SK-N-SH (cell line): ENCODE results near the gene LENG1. TPM values are rescaled to one million over a fixed set of nuclear protein-coding genes. Genes with fewer than 3 reads are reported as not detected.

Source experiments
- CTCF ChIA-PET: fragments of 300-600, 350-600 bp; formaldehyde crosslinking; extraction: SDS; loops from one replicate; lab custom pipeline; 2021; lab: Yijun Ruan, JAX
- POLR2A ChIA-PET: fragments of 350-600 bp; sonication (Branson Sonifier 250); formaldehyde crosslinking; extraction: SDS; loops from one replicate; lab custom pipeline; 2020; ENCODE audit warnings: antibody characterized with exemption, inconsistent platforms; lab: Yijun Ruan, JAX
- DNase-seq: peaks from one replicate; pipeline ENCODE4 v3.0.0; 2012
- H2AFZ ChIP-seq: fragments of 200-600 bp; sonication (generic); 2 replicates; pipeline ENCODE4 v1.8.1; 2016; ENCODE audit warnings: antibody characterized with exemption, mild to moderate bottlenecking, low read depth
- H3F3A ChIP-seq: fragments of 200-600 bp; sonication (generic); replicated peaks from 2 replicates; pipeline ENCODE3; 2016; ENCODE audit warnings: antibody characterized with exemption, mild to moderate bottlenecking; ENCODE audit not compliant: insufficient read depth
- H3K27ac ChIP-seq, 2 experiments: fragments of 200-500 bp in 1 of 2; fragments of 200-600 bp in 1 of 2; sonication (Bioruptor generic) in 1 of 2; sonication (generic), shearing (Covaris generic) in 1 of 2; 2 replicates each; pipeline versions ENCODE4 v1.5.1 to v1.6.1; 2014 to 2016; ENCODE audit warnings: low read depth in 2 of 2, inconsistent platforms in 1 of 2, low read length in 1 of 2, mild to moderate bottlenecking in 1 of 2, mixed read lengths in 1 of 2
- H3K27me3 ChIP-seq: fragments of 200-600 bp; sonication (generic), shearing (Covaris generic); 2 replicates; pipeline ENCODE4 v1.6.1; 2016; ENCODE audit warnings: mixed run types; ENCODE audit not compliant: insufficient read depth
- H3K36me3 ChIP-seq, 2 experiments: fragments of 200-500 bp in 1 of 2; fragments of 200-600 bp in 1 of 2; sonication (Bioruptor generic) in 1 of 2; sonication (generic) in 1 of 2; replicated peaks in 1 of 2; 2 replicates each; pipeline versions ENCODE3 to v1.5.1; 2014 to 2016; ENCODE audit warnings: low read length in 1 of 2, mild to moderate bottlenecking in 1 of 2; ENCODE audit not compliant: insufficient read depth in 2 of 2, control insufficient read depth in 1 of 2
- H3K4me1 ChIP-seq, 2 experiments: fragments of 200-500 bp in 1 of 2; fragments of 200-600 bp in 1 of 2; sonication (Bioruptor generic) in 1 of 2; sonication (generic), shearing (Covaris generic) in 1 of 2; 2 replicates each; pipeline versions ENCODE4 v1.5.1 to v1.6.1; 2014 to 2016; ENCODE audit warnings: low read depth in 1 of 2, low read length in 1 of 2, mixed run types in 1 of 2; ENCODE audit not compliant: insufficient read depth in 2 of 2, control insufficient read depth in 1 of 2
- H3K4me2 ChIP-seq: fragments of 200-600 bp; sonication (generic), shearing (Covaris generic); 2 replicates; pipeline ENCODE4 v1.6.1; 2017; ENCODE audit warnings: mixed run types
- H3K4me3 ChIP-seq, 2 experiments: fragments of 200-500 bp in 1 of 2; fragments of 200-600 bp in 1 of 2; sonication (Bioruptor generic) in 1 of 2; sonication (generic), shearing (Covaris generic) in 1 of 2; 2 replicates each; pipeline versions ENCODE4 v1.5.1 to v1.8.1; 2014 to 2016; ENCODE audit warnings: low read depth in 2 of 2, inconsistent platforms in 1 of 2, low read length in 1 of 2, mild to moderate bottlenecking in 1 of 2, mixed read lengths in 1 of 2, moderate library complexity in 1 of 2
- H3K79me2 ChIP-seq: fragments of 200-600 bp; sonication (generic); 2 replicates; pipeline ENCODE4 v1.8.1; 2017; ENCODE audit warnings: mild to moderate bottlenecking; ENCODE audit not compliant: insufficient read depth
- H3K9ac ChIP-seq: fragments of 200-600 bp; sonication (generic); 2 replicates; pipeline ENCODE4 v1.6.1; 2017; ENCODE audit warnings: mixed run types
- H3K9me2 ChIP-seq: fragments of 200-600 bp; sonication (generic); 2 replicates; pipeline ENCODE4 v1.6.1; 2017; ENCODE audit warnings: mixed run types
- H3K9me3 ChIP-seq: fragments of 200-600 bp; sonication (generic); 2 replicates; pipeline ENCODE4 v1.6.1; 2017; ENCODE audit warnings: mixed run types, mild to moderate bottlenecking, moderate library complexity
- H4K20me1 ChIP-seq: fragments of 200-600 bp; sonication (generic); 2 replicates; pipeline ENCODE4 v1.6.1; 2017; ENCODE audit warnings: mild to moderate bottlenecking, mixed run types; ENCODE audit not compliant: insufficient read depth
- CHD2 ChIP-seq: fragments of 150-350 bp; IDR thresholded peaks from 2 replicates; pipeline ENCODE4 v1.6.1; 2018; ENCODE audit warnings: low read length; ENCODE audit not compliant: partially characterized antibody
- EP300 ChIP-seq, 2 experiments: IDR thresholded peaks; 2 replicates each; pipeline versions ENCODE4 v1.4.0 to v1.6.1; 2012; ENCODE audit warnings: borderline replicate concordance in 1 of 2, low read depth in 1 of 2, low read length in 1 of 2
- FOXM1 ChIP-seq: IDR thresholded peaks from 2 replicates; pipeline ENCODE4 v1.4.0; 2012; ENCODE audit warnings: low read depth, mild to moderate bottlenecking
- GABPA ChIP-seq: IDR thresholded peaks from 2 replicates; pipeline ENCODE4 v1.4.0; 2012; ENCODE audit warnings: low read depth, mild to moderate bottlenecking
- GATA2 ChIP-seq: sonication (generic); formaldehyde crosslinking; IDR thresholded peaks from 2 replicates; pipeline ENCODE4 v1.5.0; 2020; ENCODE audit warnings: mild to moderate bottlenecking, missing genetic modification reagents
- JUND ChIP-seq: IDR thresholded peaks from 2 replicates; pipeline ENCODE4 v1.4.0; 2012
- NFIC ChIP-seq: IDR thresholded peaks from 2 replicates; pipeline ENCODE4 v1.4.0; 2012; ENCODE audit warnings: borderline replicate concordance
- POLR2AphosphoS5 ChIP-seq: IDR thresholded peaks from 2 replicates; pipeline ENCODE4 v1.6.1; 2012; ENCODE audit warnings: low read depth, low read length
- RAD21 ChIP-seq: IDR thresholded peaks from 2 replicates; pipeline ENCODE4 v1.6.1; 2012; ENCODE audit warnings: mild to moderate bottlenecking, low read length
- RCOR1 ChIP-seq: fragments of 150-350 bp; IDR thresholded peaks from 2 replicates; pipeline ENCODE4 v1.6.1; 2017; ENCODE audit warnings: antibody characterized with exemption, low read length
- SMC3 ChIP-seq: IDR thresholded peaks from 2 replicates; pipeline ENCODE4 v1.6.1; 2012; ENCODE audit warnings: low read depth, low read length, improper control_type of control experiment
- TAF1 ChIP-seq: IDR thresholded peaks from 2 replicates; pipeline ENCODE4 v1.6.1; 2012; ENCODE audit warnings: low read depth, mild to moderate bottlenecking, low read length, moderate library complexity, borderline replicate concordance
- TCF12 ChIP-seq: IDR thresholded peaks from 2 replicates; pipeline ENCODE4 v1.4.0; 2012
- TEAD4 ChIP-seq: IDR thresholded peaks from 2 replicates; pipeline ENCODE4 v1.4.0; 2012; ENCODE audit warnings: mild to moderate bottlenecking, borderline replicate concordance; ENCODE audit not compliant: insufficient read depth
- WGBS: methylation state at CpG from one replicate; pipeline ENCODE4 v1.1.6; 2017; ENCODE audit warnings: low lambda C conversion rate; 5-methylcytosine and 5-hydroxymethylcytosine counted together
- polyA plus RNA-seq, 3 experiments: library from polyadenylated mRNA; depleted of rRNA; stranded (reverse); fragments of >200 nt; gene quantifications; 2 replicates each; pipeline ENCODE4 v1.2.3, GENCODE V29; 2012
- TF ChIP-seq, protein P1 (sequence below): IDR thresholded peaks from 2 replicates; pipeline ENCODE4 v1.6.1; 2012; ENCODE audit warnings: mild to moderate bottlenecking, low read depth, low read length, moderate library complexity
- TF ChIP-seq, protein P2 (sequence below): fragments of 150-350 bp; IDR thresholded peaks from 2 replicates; pipeline ENCODE4 v1.6.1; 2017; ENCODE audit warnings: antibody characterized with exemption, low read length, low read depth, borderline replicate concordance
- TF ChIP-seq, protein P3 (sequence below): IDR thresholded peaks from 2 replicates; pipeline ENCODE4 v1.4.0; 2012; ENCODE audit warnings: low read depth
- TF ChIP-seq, protein P4 (sequence below): IDR thresholded peaks from 2 replicates; pipeline ENCODE4 v1.4.0; 2012; ENCODE audit warnings: low read depth, borderline replicate concordance
- TF ChIP-seq, protein P5 (sequence below): IDR thresholded peaks from 2 replicates; pipeline ENCODE4; 2012

The LENG1 gene
- polyA plus RNA-seq, 1 of the 3 experiments (the other 2 are of a cell fraction): 11.4 TPM

DNA sequence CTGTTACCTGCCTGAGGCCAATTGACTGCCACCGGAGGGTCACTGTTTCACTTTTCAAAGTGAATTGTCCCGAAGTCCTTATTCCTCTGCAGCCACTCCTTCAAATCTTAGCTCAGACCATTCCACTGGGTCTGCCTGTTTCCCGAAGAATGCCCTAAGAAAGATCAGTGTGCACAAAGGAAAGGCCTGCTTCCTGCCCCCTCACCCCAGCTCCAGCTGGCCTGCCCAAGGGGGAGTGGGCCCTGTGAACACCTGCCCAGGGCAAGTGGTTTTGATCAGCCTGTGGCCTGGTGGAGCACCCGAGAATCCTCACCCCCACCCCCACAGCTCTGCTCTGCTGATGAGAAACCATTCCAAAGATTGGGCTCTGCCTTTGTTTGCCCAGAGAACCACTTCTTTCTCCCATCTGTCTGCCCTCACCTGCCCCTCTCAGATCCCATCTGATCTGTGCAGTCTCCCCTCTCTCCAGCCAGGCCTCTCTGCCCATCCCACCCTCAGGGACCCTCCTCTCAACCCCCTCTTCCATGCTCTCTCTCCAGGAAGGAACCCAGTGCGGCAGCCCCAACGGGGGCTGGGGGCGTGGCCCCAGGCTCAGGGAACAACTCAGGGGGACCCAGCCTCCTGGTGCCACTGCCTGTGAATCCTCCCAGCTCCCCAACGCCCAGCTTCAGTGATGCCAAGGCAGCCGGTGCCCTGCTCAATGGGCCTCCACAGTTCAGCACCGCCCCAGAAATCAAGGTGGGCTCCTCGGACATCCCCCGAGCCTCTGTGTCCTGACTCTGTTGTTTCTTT is 10.3 kb downstream of the LENG1 start:
- POLR2A ChIA-PET: interaction anchor here (1.2 to 1.6 kb wide), 2 partner anchors 10 to 12 kb away, joined by 3 to 6 read pairs; partner anchors contain the start of gene LENG1
- Histone ChIP-seq H3K79me2 (no peaks in the 10 kb centered on the region), H3K27ac (no peak overlapping the region), H3K9ac (no peak overlapping the region), H3K4me2 (no peak overlapping the region), H2AFZ (no peak overlapping the region), H3K9me2 (no peaks in the 10 kb centered on the region), H3K4me3 (no peak overlapping the region), H3K9me3 (no peaks in the 10 kb centered on the region), H3F3A (peaks cover 12% of the 10 kb centered on the region), H3K27me3 (no peaks in the 10 kb centered on the region), H3K36me3 (peaks cover 22 to 90% of the 10 kb centered on the region in 2 experiments), H3K4me1 (no peaks in the 10 kb centered on the region), H4K20me1 (no peaks in the 10 kb centered on the region)
- DNase-seq: no peak
- CTCF ChIA-PET: no interaction called here
- WGBS: 91% methylated on average over 11 of the region's 12 CpGs
- no peak for TF ChIP-seq TCF12
- no peak for TF ChIP-seq GATA2 (CRISPR knock-in tag)
- no peak for TF ChIP-seq FOXM1
- TF ChIP-seq, protein P1, sequence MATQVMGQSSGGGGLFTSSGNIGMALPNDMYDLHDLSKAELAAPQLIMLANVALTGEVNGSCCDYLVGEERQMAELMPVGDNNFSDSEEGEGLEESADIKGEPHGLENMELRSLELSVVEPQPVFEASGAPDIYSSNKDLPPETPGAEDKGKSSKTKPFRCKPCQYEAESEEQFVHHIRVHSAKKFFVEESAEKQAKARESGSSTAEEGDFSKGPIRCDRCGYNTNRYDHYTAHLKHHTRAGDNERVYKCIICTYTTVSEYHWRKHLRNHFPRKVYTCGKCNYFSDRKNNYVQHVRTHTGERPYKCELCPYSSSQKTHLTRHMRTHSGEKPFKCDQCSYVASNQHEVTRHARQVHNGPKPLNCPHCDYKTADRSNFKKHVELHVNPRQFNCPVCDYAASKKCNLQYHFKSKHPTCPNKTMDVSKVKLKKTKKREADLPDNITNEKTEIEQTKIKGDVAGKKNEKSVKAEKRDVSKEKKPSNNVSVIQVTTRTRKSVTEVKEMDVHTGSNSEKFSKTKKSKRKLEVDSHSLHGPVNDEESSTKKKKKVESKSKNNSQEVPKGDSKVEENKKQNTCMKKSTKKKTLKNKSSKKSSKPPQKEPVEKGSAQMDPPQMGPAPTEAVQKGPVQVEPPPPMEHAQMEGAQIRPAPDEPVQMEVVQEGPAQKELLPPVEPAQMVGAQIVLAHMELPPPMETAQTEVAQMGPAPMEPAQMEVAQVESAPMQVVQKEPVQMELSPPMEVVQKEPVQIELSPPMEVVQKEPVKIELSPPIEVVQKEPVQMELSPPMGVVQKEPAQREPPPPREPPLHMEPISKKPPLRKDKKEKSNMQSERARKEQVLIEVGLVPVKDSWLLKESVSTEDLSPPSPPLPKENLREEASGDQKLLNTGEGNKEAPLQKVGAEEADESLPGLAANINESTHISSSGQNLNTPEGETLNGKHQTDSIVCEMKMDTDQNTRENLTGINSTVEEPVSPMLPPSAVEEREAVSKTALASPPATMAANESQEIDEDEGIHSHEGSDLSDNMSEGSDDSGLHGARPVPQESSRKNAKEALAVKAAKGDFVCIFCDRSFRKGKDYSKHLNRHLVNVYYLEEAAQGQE: no peak
- TF ChIP-seq GABPA: no peak
- TF ChIP-seq, protein P2, sequence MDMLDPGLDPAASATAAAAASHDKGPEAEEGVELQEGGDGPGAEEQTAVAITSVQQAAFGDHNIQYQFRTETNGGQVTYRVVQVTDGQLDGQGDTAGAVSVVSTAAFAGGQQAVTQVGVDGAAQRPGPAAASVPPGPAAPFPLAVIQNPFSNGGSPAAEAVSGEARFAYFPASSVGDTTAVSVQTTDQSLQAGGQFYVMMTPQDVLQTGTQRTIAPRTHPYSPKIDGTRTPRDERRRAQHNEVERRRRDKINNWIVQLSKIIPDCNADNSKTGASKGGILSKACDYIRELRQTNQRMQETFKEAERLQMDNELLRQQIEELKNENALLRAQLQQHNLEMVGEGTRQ: no peak
- TF ChIP-seq CHD2: no peak
- TF ChIP-seq, protein P3, sequence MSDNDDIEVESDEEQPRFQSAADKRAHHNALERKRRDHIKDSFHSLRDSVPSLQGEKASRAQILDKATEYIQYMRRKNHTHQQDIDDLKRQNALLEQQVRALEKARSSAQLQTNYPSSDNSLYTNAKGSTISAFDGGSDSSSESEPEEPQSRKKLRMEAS: no peak
- no peak for TF ChIP-seq RAD21
- TF ChIP-seq TEAD4: no peak
- TF ChIP-seq, protein P4, sequence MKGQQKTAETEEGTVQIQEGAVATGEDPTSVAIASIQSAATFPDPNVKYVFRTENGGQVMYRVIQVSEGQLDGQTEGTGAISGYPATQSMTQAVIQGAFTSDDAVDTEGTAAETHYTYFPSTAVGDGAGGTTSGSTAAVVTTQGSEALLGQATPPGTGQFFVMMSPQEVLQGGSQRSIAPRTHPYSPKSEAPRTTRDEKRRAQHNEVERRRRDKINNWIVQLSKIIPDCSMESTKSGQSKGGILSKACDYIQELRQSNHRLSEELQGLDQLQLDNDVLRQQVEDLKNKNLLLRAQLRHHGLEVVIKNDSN: no peak
- TF ChIP-seq TAF1: no peak
- no peak for TF ChIP-seq SMC3
- no peak for TF ChIP-seq EP300 (IDR thresholded peaks at IDR 0.05; ENCODE audit: borderline replicate concordance in 1 of 2, low read depth in 1 of 2, low read length in 1 of 2)
- no peak for TF ChIP-seq NFIC
- no peak for TF ChIP-seq POLR2AphosphoS5
- TF ChIP-seq RCOR1: no peak
- TF ChIP-seq, protein P5, sequence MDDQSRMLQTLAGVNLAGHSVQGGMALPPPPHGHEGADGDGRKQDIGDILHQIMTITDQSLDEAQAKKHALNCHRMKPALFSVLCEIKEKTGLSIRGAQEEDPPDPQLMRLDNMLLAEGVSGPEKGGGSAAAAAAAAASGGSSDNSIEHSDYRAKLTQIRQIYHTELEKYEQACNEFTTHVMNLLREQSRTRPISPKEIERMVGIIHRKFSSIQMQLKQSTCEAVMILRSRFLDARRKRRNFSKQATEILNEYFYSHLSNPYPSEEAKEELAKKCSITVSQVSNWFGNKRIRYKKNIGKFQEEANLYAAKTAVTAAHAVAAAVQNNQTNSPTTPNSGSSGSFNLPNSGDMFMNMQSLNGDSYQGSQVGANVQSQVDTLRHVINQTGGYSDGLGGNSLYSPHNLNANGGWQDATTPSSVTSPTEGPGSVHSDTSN: no peak
- no peak for TF ChIP-seq JUND
- TF ChIP-seq, all 33 proteins: peak for 0
